K562 (cell line): ENCODE results near the gene SMIM8. TPM values are rescaled to one million over a fixed set of nuclear protein-coding genes. Genes with fewer than 3 reads are reported as not detected.

Experiments
- ATAC-seq: fragments of 200-7000 bp; cut with Tn5 transposase; 3 replicates; pipeline ENCODE4 v1.9.1; 2020; ENCODE audit warnings: moderate library complexity
- BruUV-seq: library from RNA; stranded (reverse); fragments of 400-500 nt; replicated peaks from 2 replicates; lab custom pipeline; 2021; lab: Mats Ljungman, UMichigan
- CTCF ChIA-PET: fragments of 300-600 bp; formaldehyde crosslinking; extraction: SDS; loops from one replicate; lab custom pipeline; 2021; ENCODE audit warnings: low intra/inter-chr PET ratio; lab: Yijun Ruan, JAX
- POLR2A ChIA-PET: fragments of 300-600, 350-650 bp; sonication (Branson Sonifier 250); formaldehyde crosslinking; extraction: SDS; loops from one replicate; lab custom pipeline; 2021; ENCODE audit warnings: antibody characterized with exemption, inconsistent platforms; lab: Yijun Ruan, JAX
- DNase-seq, 4 experiments: peaks; one replicate each; pipeline versions ENCODE4 v3.0.0 to v3.0.0-alpha.2; 2011 to 2018; ENCODE audit warnings: low spot score in 3 of 4, mixed read lengths in 3 of 4; ENCODE audit errors: extremely low read depth in 1 of 4
- FAIRE-seq: peaks from 2 replicates; lab custom pipeline; 2011; peaks lifted over from hg19 to GRCh38; lab: Jason Lieb, UNC
- H2AFZ ChIP-seq: 2 replicates; pipeline ENCODE4 v1.6.0; 2011; ENCODE audit warnings: low read depth, low read length, control low read depth, inconsistent platforms
- H3K27ac ChIP-seq: fragments of 200-600 bp; 3 replicates; pipeline ENCODE4 v1.8.0; 2011; ENCODE audit warnings: low read depth, mild to moderate bottlenecking, control low read depth, inconsistent platforms, low read length, moderate library complexity, mixed read lengths; ENCODE audit errors: extremely low read depth
- H3K27me3 ChIP-seq, 2 experiments: fragments of 300-600 bp in 1 of 2; 2 replicates in 1 of 2; 3 replicates in 1 of 2; pipeline versions ENCODE4 v1.6.0 to v1.8.0; 2011; ENCODE audit warnings: inconsistent platforms in 2 of 2, low read length in 2 of 2, mild to moderate bottlenecking in 1 of 2, mixed read lengths in 1 of 2, moderate library complexity in 1 of 2; ENCODE audit not compliant: control insufficient read depth in 2 of 2, insufficient read depth in 2 of 2
- H3K36me3 ChIP-seq: fragments of 300-600 bp; 3 replicates; pipeline ENCODE4 v1.8.0; 2011; ENCODE audit warnings: mild to moderate bottlenecking, low read length, inconsistent platforms; ENCODE audit not compliant: control insufficient read depth, insufficient read depth
- H3K4me1 ChIP-seq, 2 experiments: fragments of 200-600 bp in 1 of 2; replicated peaks in 1 of 2; 2 replicates in 1 of 2; 3 replicates in 1 of 2; pipeline versions ENCODE4 v1.5.1 to v1.8.0; 2011; ENCODE audit warnings: inconsistent platforms in 2 of 2, low read length in 2 of 2, mild to moderate bottlenecking in 1 of 2, mixed read lengths in 1 of 2, moderate library complexity in 1 of 2; ENCODE audit not compliant: control insufficient read depth in 2 of 2, insufficient read depth in 2 of 2
- H3K4me2 ChIP-seq: 2 replicates; pipeline ENCODE4 v1.6.1; 2011; ENCODE audit warnings: low read length, control low read depth, inconsistent platforms, mixed read lengths; ENCODE audit not compliant: insufficient read depth
- H3K4me3 ChIP-seq: fragments of 200-600 bp; sonication (generic), shearing (Covaris generic); 2 replicates; pipeline ENCODE4 v1.5.1; 2016; ENCODE audit warnings: control low read depth, inconsistent platforms
- H3K79me2 ChIP-seq: fragments of 200-600 bp; 3 replicates; pipeline ENCODE4 v1.8.0; 2011; ENCODE audit warnings: low read length, inconsistent platforms; ENCODE audit not compliant: control insufficient read depth, insufficient read depth
- H3K9ac ChIP-seq, 2 experiments: 2 replicates each; pipeline versions ENCODE4 v1.6.0 to v1.6.1; 2011; ENCODE audit warnings: low read depth in 2 of 2, low read length in 2 of 2, control low read depth in 1 of 2, inconsistent platforms in 1 of 2, mild to moderate bottlenecking in 1 of 2, mixed read lengths in 1 of 2; ENCODE audit not compliant: insufficient read depth in 1 of 2
- H3K9me1 ChIP-seq: one replicate; pipeline ENCODE4 v1.6.0; 2011; ENCODE audit warnings: inconsistent platforms, mild to moderate bottlenecking, low read length, moderate library complexity; ENCODE audit not compliant: control insufficient read depth, insufficient read depth
- H3K9me3 ChIP-seq: replicated peaks from 2 replicates; pipeline ENCODE4 v1.5.1; 2011; ENCODE audit warnings: low read depth, low read length, inconsistent platforms; ENCODE audit not compliant: control insufficient read depth, insufficient read depth
- H4K20me1 ChIP-seq: replicated peaks from 2 replicates; pipeline ENCODE4 v1.6.1; 2011; ENCODE audit warnings: low read length, inconsistent platforms, mixed read lengths; ENCODE audit not compliant: control insufficient read depth, insufficient read depth
- CHD4 ChIP-seq: fragments of 200-600 bp; sonication (generic); IDR thresholded peaks from 3 replicates; pipeline ENCODE4 v1.6.1; 2012; ENCODE audit warnings: low read depth, mild to moderate bottlenecking, mixed read lengths, low read length, inconsistent platforms; ENCODE audit not compliant: insufficient read depth, insufficient replicate concordance, poor library complexity, severe bottlenecking
- FIP1L1 ChIP-seq: fragments of 200-400 bp; formaldehyde crosslinking; IDR thresholded peaks from 2 replicates; pipeline ENCODE4 v1.6.1; 2018; ENCODE audit warnings: mild to moderate bottlenecking, low read depth, low read length; ENCODE audit not compliant: poor library complexity, severe bottlenecking
- HNRNPUL1 ChIP-seq: fragments of 200-400 bp; formaldehyde crosslinking; IDR thresholded peaks from 2 replicates; pipeline ENCODE4 v1.6.1; 2017; ENCODE audit warnings: low read length
- OTX1 ChIP-seq: fragments of 450-650 bp; formaldehyde crosslinking; IDR thresholded peaks from 2 replicates; pipeline ENCODE4 v1.4.0; 2022; ENCODE audit warnings: mild to moderate bottlenecking
- PHB ChIP-seq: fragments of 250-450 bp; sonication (Bioruptor Pico); IDR thresholded peaks from 2 replicates; pipeline ENCODE4 v1.5.0; 2021
- RBM15 ChIP-seq: fragments of 200-400 bp; formaldehyde crosslinking; IDR thresholded peaks from 2 replicates; pipeline ENCODE4 v1.6.1; 2018; ENCODE audit warnings: mild to moderate bottlenecking, low read length, moderate library complexity; ENCODE audit not compliant: insufficient read depth
- SNIP1 ChIP-seq: fragments of 450-650 bp; IDR thresholded peaks from 2 replicates; pipeline ENCODE4 v1.7.1; 2017; ENCODE audit warnings: low read depth, mild to moderate bottlenecking
- SREBF2 ChIP-seq: sonication (generic); formaldehyde crosslinking; IDR thresholded peaks from 2 replicates; pipeline ENCODE4 v1.4.0; 2020; ENCODE audit warnings: mild to moderate bottlenecking, missing genetic modification reagents
- STAG1 ChIP-seq: sonication (generic); formaldehyde crosslinking; IDR thresholded peaks from 2 replicates; pipeline ENCODE4 v1.5.0; 2020; ENCODE audit warnings: missing genetic modification reagents, borderline replicate concordance
- TAF9B ChIP-seq: fragments of 450-650 bp; IDR thresholded peaks from 2 replicates; pipeline ENCODE4 v1.6.1; 2018; ENCODE audit warnings: mild to moderate bottlenecking; ENCODE audit not compliant: partially characterized antibody
- ZNF507 ChIP-seq: conservative IDR thresholded peaks from 2 replicates; pipeline ENCODE4 v1.6.1; 2017; ENCODE audit warnings: missing genetic modification characterization, missing compliant biosample characterization
- WGBS: fragments of 100-300 bp; shearing (Covaris generic); methylation state at CpG from one replicate; pipeline ENCODE4 v1.1.6; 2016; ENCODE audit warnings: low coverage, mixed read lengths; ENCODE audit not compliant: insufficient coverage; ENCODE audit errors: missing lambda C conversion rate; 5-methylcytosine and 5-hydroxymethylcytosine counted together
- in situ Hi-C: fragments of 300-500 bp; cut with MboI; formaldehyde crosslinking; loops from 4 replicates; pipeline ENCODE4 v1.15.0; 2018; ENCODE audit warnings: inconsistent platforms, mixed read lengths
- intact Hi-C: fragments of 100-400 bp; cut with micrococcal nuclease; formaldehyde crosslinking; loops from 2 replicates; pipeline ENCODE4 v1.14.2; 2022
- polyA plus RNA-seq, 8 experiments: library from polyadenylated mRNA; depleted of rRNA in 4 of 8; stranded (reverse) in 5 of 8; unstranded in 3 of 8; fragments of >200 nt; fragmentation: Nextera tagmentation in 2 of 8; fragmentation: Illumina TruSeq in 1 of 8; extraction: Ambion mirVana in 2 of 8; extraction: Trizol in 1 of 8; gene quantifications; 2 replicates each; pipeline versions ENCODE4 v1.2.1 to v1.2.3, GENCODE V29; 2011 to 2014; ENCODE audit warnings: inconsistent platforms in 1 of 8, missing spikeins in 1 of 8
- total RNA-seq, 7 experiments: library from RNA; depleted of rRNA in 6 of 7; stranded (reverse); fragments of >200 nt in 6 of 7; fragmentation: Illumina TruSeq in 2 of 7; extraction: Trizol in 2 of 7; gene quantifications; 2 replicates each; pipeline versions ENCODE4 v1.2.1 to v1.2.3, GENCODE V29; 2011 to 2021; ENCODE audit warnings: low replicate concordance in 1 of 7
- TF ChIP-seq, protein P1 (sequence below): IDR thresholded peaks from 2 replicates; pipeline ENCODE4 v1.6.1; 2011; ENCODE audit not compliant: insufficient read length; ENCODE audit errors: extremely low read depth
- TF ChIP-seq, protein P2 (sequence below): fragments of 450-650 bp; IDR thresholded peaks from 2 replicates; pipeline ENCODE4 v1.6.1; 2016; ENCODE audit warnings: borderline replicate concordance
- TF ChIP-seq, protein P3 (sequence below): sonication (generic); formaldehyde crosslinking; IDR thresholded peaks from 2 replicates; pipeline ENCODE4 v1.8.1; 2023; ENCODE audit warnings: missing genetic modification reagents, mild to moderate bottlenecking, borderline replicate concordance
- TF ChIP-seq, protein P4 (sequence below): fragments of 250-450 bp; sonication (Bioruptor Pico); IDR thresholded peaks from 2 replicates; pipeline ENCODE4 v1.8.0; 2021; ENCODE audit warnings: borderline replicate concordance, mild to moderate bottlenecking, moderate library complexity; ENCODE audit not compliant: poor library complexity, severe bottlenecking

Gene SMIM8
- total and polyA plus RNA-seq, 9 of the 15 experiments (the other 6 are each of a cell fraction or from before 2014, with no cell fraction given): 8.3 to 53.7 (median 15.1) TPM

DNA sequence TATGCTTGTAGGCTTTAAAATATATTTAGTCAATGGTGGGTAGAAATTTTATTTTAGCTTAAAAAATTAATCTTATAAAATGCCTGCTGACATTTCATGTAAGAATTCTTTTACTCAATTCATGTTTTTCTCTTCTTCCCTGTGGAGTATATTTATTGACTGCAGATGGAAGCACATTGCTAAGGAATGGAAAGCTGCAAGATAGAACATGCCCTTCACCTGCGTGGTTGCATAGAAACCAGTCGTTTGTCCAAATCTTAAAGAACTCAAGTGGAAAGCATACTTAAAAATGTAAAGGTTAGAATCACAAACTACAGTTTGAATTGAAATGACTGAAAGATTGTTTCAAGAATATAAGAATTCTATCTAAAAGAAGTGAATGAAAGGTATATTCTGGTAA is 52.9 kb downstream of the SMIM8 start:
- no peaks in the 10 kb centered on the region for H3K36me3 ChIP-seq
- H3K9me1 ChIP-seq: no peaks in the 10 kb centered on the region
- no peaks in the 10 kb centered on the region for H4K20me1 ChIP-seq
- ChIA-PET CTCF (no interaction called here), POLR2A (no interaction called here)
- in situ Hi-C loops: no loop called here
- no peak overlapping the region for H3K4me2 ChIP-seq
- H3K79me2 ChIP-seq: no peaks in the 10 kb centered on the region
- BruUV-seq: no TSS peak
- WGBS: 72% methylated on average over 2 of the region's 2 CpGs
- H3K9me3 ChIP-seq: no peaks in the 10 kb centered on the region
- no peak overlapping the region for H3K4me3 ChIP-seq
- intact Hi-C loops: no loop called here
- no peak for TF ChIP-seq HNRNPUL1
- no peak for TF ChIP-seq PHB (CRISPR knock-in tag)
- TF ChIP-seq CHD4: no peak
- TF ChIP-seq, protein P1, sequence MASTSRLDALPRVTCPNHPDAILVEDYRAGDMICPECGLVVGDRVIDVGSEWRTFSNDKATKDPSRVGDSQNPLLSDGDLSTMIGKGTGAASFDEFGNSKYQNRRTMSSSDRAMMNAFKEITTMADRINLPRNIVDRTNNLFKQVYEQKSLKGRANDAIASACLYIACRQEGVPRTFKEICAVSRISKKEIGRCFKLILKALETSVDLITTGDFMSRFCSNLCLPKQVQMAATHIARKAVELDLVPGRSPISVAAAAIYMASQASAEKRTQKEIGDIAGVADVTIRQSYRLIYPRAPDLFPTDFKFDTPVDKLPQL: no peak
- no peak for TF ChIP-seq FIP1L1
- TF ChIP-seq, protein P2, sequence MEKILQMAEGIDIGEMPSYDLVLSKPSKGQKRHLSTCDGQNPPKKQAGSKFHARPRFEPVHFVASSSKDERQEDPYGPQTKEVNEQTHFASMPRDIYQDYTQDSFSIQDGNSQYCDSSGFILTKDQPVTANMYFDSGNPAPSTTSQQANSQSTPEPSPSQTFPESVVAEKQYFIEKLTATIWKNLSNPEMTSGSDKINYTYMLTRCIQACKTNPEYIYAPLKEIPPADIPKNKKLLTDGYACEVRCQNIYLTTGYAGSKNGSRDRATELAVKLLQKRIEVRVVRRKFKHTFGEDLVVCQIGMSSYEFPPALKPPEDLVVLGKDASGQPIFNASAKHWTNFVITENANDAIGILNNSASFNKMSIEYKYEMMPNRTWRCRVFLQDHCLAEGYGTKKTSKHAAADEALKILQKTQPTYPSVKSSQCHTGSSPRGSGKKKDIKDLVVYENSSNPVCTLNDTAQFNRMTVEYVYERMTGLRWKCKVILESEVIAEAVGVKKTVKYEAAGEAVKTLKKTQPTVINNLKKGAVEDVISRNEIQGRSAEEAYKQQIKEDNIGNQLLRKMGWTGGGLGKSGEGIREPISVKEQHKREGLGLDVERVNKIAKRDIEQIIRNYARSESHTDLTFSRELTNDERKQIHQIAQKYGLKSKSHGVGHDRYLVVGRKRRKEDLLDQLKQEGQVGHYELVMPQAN: no peak
- no peak for TF ChIP-seq TAF9B
- no peak for TF ChIP-seq SREBF2 (CRISPR knock-in tag)
- TF ChIP-seq STAG1: no peak
- TF ChIP-seq, protein P3, sequence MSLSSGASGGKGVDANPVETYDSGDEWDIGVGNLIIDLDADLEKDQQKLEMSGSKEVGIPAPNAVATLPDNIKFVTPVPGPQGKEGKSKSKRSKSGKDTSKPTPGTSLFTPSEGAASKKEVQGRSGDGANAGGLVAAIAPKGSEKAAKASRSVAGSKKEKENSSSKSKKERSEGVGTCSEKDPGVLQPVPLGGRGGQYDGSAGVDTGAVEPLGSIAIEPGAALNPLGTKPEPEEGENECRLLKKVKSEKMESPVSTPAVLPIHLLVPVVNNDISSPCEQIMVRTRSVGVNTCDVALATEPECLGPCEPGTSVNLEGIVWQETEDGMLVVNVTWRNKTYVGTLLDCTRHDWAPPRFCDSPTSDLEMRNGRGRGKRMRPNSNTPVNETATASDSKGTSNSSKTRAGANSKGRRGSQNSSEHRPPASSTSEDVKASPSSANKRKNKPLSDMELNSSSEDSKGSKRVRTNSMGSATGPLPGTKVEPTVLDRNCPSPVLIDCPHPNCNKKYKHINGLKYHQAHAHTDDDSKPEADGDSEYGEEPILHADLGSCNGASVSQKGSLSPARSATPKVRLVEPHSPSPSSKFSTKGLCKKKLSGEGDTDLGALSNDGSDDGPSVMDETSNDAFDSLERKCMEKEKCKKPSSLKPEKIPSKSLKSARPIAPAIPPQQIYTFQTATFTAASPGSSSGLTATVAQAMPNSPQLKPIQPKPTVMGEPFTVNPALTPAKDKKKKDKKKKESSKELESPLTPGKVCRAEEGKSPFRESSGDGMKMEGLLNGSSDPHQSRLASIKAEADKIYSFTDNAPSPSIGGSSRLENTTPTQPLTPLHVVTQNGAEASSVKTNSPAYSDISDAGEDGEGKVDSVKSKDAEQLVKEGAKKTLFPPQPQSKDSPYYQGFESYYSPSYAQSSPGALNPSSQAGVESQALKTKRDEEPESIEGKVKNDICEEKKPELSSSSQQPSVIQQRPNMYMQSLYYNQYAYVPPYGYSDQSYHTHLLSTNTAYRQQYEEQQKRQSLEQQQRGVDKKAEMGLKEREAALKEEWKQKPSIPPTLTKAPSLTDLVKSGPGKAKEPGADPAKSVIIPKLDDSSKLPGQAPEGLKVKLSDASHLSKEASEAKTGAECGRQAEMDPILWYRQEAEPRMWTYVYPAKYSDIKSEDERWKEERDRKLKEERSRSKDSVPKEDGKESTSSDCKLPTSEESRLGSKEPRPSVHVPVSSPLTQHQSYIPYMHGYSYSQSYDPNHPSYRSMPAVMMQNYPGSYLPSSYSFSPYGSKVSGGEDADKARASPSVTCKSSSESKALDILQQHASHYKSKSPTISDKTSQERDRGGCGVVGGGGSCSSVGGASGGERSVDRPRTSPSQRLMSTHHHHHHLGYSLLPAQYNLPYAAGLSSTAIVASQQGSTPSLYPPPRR (CRISPR knock-in tag): no peak
- no peak for TF ChIP-seq RBM15
- TF ChIP-seq, protein P4, sequence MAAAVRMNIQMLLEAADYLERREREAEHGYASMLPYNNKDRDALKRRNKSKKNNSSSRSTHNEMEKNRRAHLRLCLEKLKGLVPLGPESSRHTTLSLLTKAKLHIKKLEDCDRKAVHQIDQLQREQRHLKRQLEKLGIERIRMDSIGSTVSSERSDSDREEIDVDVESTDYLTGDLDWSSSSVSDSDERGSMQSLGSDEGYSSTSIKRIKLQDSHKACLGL (CRISPR knock-in tag): no peak
- no peak for TF ChIP-seq SNIP1
- no peak for TF ChIP-seq OTX1 (CRISPR knock-in tag)
- TF ChIP-seq ZNF507 (tag): no peak
- no peaks in the 10 kb centered on the region for H3K4me1 ChIP-seq
- H2AFZ ChIP-seq: no peak overlapping the region
- FAIRE-seq (no peak), ATAC-seq (no peak), DNase-seq (no peak)
- H3K27ac ChIP-seq: no peak overlapping the region
- no peak overlapping the region for H3K9ac ChIP-seq
- no peaks in the 10 kb centered on the region for H3K27me3 ChIP-seq
